Adipocyte (in vitro differentiated cells): Measurements from ENCODE around the gene PLCG2.

Experiments used
- DNase-seq: peaks from one replicate; pipeline ENCODE4 v3.0.0-alpha.2; 2015; ENCODE audit warnings: low read depth
- H3K27me3 ChIP-seq: replicated peaks from 2 replicates; pipeline ENCODE4 v1.7.0; 2013; ENCODE audit warnings: mild to moderate bottlenecking, low read length, moderate library complexity; ENCODE audit not compliant: control insufficient read depth, insufficient read depth
- H3K36me3 ChIP-seq: 2 replicates; pipeline ENCODE4 v1.7.0; 2013; ENCODE audit warnings: low read length, mild to moderate bottlenecking, moderate library complexity; ENCODE audit not compliant: control insufficient read depth, insufficient read depth, severe bottlenecking
- H3K4me1 ChIP-seq: 2 replicates; pipeline ENCODE4 v1.7.0; 2013; ENCODE audit warnings: mild to moderate bottlenecking, low read length, moderate library complexity; ENCODE audit not compliant: control insufficient read depth, insufficient read depth
- H3K4me3 ChIP-seq: 2 replicates; pipeline ENCODE4 v1.7.0; 2013; ENCODE audit warnings: mild to moderate bottlenecking, low read length, moderate library complexity
- H3K9ac ChIP-seq: 2 replicates; pipeline ENCODE4 v1.7.0; 2013; ENCODE audit warnings: mild to moderate bottlenecking, low read length, moderate library complexity
- H3K9me3 ChIP-seq: 2 replicates; pipeline ENCODE4 v1.7.0; 2013; ENCODE audit warnings: mild to moderate bottlenecking, low read length, moderate library complexity; ENCODE audit not compliant: control insufficient read depth

The PLCG2 gene

GRCh38 chr16:81780350-81780749 lies 1.3 kb downstream of the PLCG2 start:
- no peaks in the 10 kb centered on the region for H3K9me3 ChIP-seq
- no peak overlapping the region for H3K4me3 ChIP-seq
- no peak for DNase-seq
- H3K27me3 ChIP-seq, result peaks cover 57% of the 10 kb centered on the region
- no peaks in the 10 kb centered on the region for H3K36me3 ChIP-seq
- no peaks in the 10 kb centered on the region for H3K4me1 ChIP-seq
- no peak overlapping the region for H3K9ac ChIP-seq

DNA sequence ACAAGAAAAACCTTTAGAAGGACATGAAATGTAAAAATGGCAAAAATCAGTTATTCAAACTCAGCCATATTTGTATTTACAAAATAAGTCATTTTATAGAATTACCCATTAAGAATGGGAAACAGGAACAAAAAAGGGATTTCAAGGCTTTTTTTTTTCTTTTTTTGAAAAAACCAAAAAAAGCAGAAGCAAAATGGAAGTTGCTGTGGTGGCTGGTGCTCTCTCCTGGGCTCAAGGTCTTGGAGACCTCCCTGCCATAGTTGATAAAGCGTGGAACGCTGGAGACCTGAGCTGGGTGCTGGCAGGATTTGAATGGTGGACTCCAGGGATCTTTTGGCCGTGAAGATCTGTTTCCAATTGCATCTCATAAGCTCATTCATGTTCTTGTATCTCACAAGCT lies 3.1 kb downstream of the PLCG2 start:
- H3K4me3 ChIP-seq, result no peak overlapping the region
- no peaks in the 10 kb centered on the region for H3K9me3 ChIP-seq
- peaks cover 59% of the 10 kb centered on the region for H3K27me3 ChIP-seq
- H3K9ac ChIP-seq, result no peak overlapping the region
- no peaks in the 10 kb centered on the region for H3K4me1 ChIP-seq
- H3K36me3 ChIP-seq, result no peaks in the 10 kb centered on the region
- no peak for DNase-seq

DNA sequence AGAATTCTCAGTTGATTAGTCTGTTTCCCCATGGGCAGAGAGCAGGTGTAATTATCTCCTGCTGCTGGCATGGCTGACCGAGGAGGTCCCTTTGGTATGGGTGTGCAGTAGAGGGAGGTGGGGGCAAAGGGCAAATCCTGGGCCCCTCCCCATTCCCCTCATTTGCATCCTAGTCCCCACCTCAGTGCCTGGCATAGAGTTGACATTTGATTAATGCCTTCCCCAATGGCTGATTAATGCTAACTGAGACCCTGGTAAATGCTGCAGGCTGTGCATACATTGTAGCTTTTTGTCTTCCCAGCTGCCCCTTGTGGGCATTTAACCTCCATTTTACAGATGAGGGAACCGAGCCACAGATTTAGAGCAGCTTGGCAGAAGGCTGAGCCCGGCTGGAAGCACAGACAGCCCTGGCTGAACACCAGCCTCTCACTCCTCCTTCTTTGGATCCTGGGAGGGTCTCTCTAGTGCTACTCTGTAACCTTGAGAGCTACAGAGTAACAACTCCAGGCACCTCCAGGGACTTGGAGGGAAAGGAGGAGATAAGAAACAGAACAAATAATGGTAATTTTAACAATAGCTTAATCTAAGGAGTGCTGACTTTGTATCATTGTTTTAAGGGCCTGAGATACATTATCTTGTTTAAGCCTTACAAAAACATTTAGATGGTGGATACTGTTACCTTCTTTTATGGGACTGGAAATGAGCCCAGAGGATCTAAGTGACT lies 5.1 kb downstream of the PLCG2 start:
- DNase-seq, result no peak
- no peaks in the 10 kb centered on the region for H3K36me3 ChIP-seq
- H3K9ac ChIP-seq, result no peak overlapping the region
- no peak overlapping the region for H3K4me3 ChIP-seq
- H3K27me3 ChIP-seq, result peaks cover 57% of the 10 kb centered on the region
- no peaks in the 10 kb centered on the region for H3K9me3 ChIP-seq
- no peaks in the 10 kb centered on the region for H3K4me1 ChIP-seq

DNA sequence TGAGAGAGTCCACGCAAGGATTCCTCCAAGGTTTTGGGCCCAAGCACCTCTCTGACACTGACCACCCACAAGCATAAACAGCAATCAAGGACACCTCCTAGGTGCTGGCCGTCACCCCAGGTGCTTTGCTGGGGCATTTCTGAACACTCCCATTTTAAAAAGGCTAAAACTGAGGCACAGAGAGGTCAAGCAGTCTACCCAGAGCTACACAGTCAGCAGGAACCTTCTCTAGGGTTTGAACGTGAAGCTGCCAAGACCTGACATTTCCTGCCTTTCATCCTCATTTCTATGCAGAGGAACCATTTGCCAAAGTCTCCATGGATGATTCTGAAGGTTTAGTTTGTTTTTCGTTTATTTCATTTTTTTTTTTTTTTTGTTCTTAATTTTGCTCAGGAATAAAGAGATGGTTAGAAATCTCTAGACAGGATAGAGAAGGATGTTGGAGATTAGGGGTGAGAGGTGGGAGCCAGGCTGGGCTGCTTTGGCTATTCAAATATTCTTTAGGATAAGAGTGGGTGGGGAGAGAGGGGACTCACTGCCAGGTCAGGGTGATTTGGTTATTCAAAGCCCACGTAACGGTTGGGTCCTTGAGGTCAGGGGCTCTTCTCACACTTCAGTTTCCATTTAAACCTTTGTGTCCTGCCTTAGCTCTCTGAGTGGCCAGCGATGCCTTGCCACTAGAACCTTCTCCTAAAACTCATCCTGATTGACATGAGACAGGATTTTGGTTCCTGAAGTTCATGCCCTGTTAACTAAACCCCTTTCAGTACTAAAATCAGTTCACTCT lies 6.2 kb downstream of the PLCG2 start:
- Histone ChIP-seq H3K27me3 (peaks cover 56% of the 10 kb centered on the region), H3K4me3 (no peak overlapping the region), H3K36me3 (no peaks in the 10 kb centered on the region), H3K9me3 (no peaks in the 10 kb centered on the region), H3K9ac (no peak overlapping the region), H3K4me1 (no peaks in the 10 kb centered on the region)
- no peak for DNase-seq

GRCh38 chr16:81786321-81786720 lies 7.2 kb downstream of the PLCG2 start:
- peaks cover 57% of the 10 kb centered on the region for H3K27me3 ChIP-seq

GRCh38 chr16:81786868-81787267 lies 7.8 kb downstream of the PLCG2 start:
- no peaks in the 10 kb centered on the region for H3K36me3 ChIP-seq
- no peaks in the 10 kb centered on the region for H3K9me3 ChIP-seq
- DNase-seq, result no peak
- H3K27me3 ChIP-seq, result peaks cover 55% of the 10 kb centered on the region
- no peaks in the 10 kb centered on the region for H3K4me1 ChIP-seq
- H3K9ac ChIP-seq, result no peak overlapping the region
- H3K4me3 ChIP-seq, result no peak overlapping the region

More at GRCh38 chr16:81786321-81786720, 7.2 kb downstream of the PLCG2 start:
- no peak overlapping the region for H3K9ac ChIP-seq
- DNase-seq, result no peak
- no peaks in the 10 kb centered on the region for H3K36me3 ChIP-seq
- H3K9me3 ChIP-seq, result no peaks in the 10 kb centered on the region
- no peaks in the 10 kb centered on the region for H3K4me1 ChIP-seq
- H3K4me3 ChIP-seq, result no peak overlapping the region

DNA sequence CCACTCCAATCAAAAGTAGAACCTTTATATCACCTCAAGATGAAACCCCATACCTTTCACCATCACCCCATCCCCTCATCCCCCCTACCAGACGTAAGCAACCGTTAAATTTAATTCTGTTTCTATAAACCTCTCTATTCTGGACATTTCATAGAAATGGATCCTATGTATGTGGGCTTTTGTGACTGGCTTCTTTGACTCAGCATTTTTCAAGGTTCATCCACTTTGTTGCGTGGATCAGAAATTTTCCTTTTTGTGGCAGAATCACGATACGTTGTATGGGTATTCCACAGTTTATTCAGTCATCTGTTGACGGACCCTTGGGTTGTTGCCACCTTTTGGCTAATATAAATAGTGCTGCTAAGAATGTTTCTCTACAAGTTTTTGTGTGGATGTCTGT lies 8.6 kb downstream of the PLCG2 start:
- no peak for DNase-seq
- Histone ChIP-seq H3K4me3 (no peak overlapping the region), H3K9ac (no peak overlapping the region), H3K27me3 (peaks cover 51% of the 10 kb centered on the region), H3K36me3 (no peaks in the 10 kb centered on the region), H3K4me1 (no peaks in the 10 kb centered on the region), H3K9me3 (no peaks in the 10 kb centered on the region)

DNA sequence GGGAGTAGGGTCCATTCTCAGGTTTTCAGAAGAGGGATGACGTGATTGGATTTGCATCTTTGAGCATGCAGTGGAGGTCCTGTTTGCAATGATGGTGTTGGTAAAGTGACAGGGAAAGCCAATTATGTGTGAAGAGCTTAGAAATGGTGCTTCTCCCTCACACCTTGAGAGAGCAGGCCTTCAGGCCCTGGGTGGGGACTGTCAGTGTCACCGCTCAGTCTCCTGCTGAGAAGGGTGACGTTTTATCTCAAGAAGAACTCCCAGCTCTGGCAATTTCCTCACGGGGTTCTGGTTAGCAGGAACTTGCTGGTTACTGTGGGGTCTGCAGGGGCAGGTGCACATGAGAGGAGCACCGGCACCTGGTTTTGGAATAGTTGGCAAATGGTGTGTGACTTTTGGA lies 11.2 kb downstream of the PLCG2 start:
- no peak for DNase-seq
- H3K36me3 ChIP-seq, result no peaks in the 10 kb centered on the region
- H3K9me3 ChIP-seq, result no peaks in the 10 kb centered on the region
- peaks cover 39% of the 10 kb centered on the region for H3K27me3 ChIP-seq
- no peak overlapping the region for H3K4me3 ChIP-seq
- no peak overlapping the region for H3K9ac ChIP-seq
- no peaks in the 10 kb centered on the region for H3K4me1 ChIP-seq

DNA sequence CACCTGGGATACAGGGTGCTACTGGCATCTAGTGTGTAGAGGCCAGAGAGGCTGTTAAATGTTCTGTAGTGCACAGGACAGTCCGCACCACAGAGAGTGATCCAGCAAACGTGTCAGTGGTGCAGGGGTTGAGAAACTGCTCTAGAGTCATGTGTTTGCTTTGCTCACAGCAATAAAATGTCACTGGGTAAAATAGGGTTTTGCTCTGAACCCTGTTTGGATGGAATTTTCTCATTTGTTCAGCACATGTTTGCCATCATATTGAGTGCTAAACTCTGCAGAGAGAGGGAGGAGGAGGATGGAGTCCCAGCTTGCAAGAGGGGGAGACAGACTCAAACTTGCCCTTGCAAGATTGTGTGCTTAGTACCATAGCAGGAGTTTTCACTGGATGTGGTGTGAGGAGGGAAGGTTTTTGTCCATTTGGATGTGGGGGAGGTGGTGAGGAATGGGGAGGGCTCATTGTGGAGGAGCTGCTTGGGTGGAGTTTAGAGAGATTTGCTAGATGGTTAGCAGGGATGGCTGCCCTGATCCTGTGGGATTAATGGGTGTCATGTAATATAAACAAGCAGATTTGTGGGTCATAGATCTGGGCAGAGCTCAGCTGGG lies 11.8 kb downstream of the PLCG2 start:
- no peak overlapping the region for H3K4me3 ChIP-seq
- no peak overlapping the region for H3K9ac ChIP-seq
- no peaks in the 10 kb centered on the region for H3K9me3 ChIP-seq
- peaks cover 34% of the 10 kb centered on the region for H3K27me3 ChIP-seq
- no peaks in the 10 kb centered on the region for H3K4me1 ChIP-seq
- H3K36me3 ChIP-seq, result no peaks in the 10 kb centered on the region
- no peak for DNase-seq

DNA sequence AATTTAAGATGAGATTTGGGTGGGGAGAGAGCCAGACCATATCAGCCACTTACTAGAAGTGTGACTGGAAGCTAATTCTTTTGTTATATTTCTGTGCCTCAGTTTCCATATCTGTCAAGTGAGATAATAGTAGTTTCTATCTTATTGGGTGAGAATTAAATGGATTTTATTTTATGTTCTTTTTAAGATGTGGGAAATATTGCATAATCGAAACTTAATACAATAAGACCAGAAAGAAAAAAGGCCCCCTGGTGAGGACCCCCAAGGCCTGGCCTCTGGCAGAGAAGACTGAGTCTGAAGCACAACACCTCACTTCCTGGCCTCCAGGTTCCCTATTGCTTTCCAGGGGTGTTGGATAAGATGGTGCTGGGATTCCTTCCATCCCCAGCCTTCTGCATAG lies 13.7 kb downstream of the PLCG2 start:
- no peaks in the 10 kb centered on the region for H3K36me3 ChIP-seq
- H3K9me3 ChIP-seq, result no peaks in the 10 kb centered on the region
- DNase-seq, result no peak
- peaks cover 36% of the 10 kb centered on the region for H3K27me3 ChIP-seq
- no peak overlapping the region for H3K9ac ChIP-seq
- H3K4me3 ChIP-seq, result no peak overlapping the region
- H3K4me1 ChIP-seq, result no peaks in the 10 kb centered on the region

GRCh38 chr16:81795193-81795592 lies 16.1 kb downstream of the PLCG2 start:
- Histone ChIP-seq H3K36me3 (no peaks in the 10 kb centered on the region), H3K4me3 (no peak overlapping the region), H3K27me3 (peaks cover 28% of the 10 kb centered on the region), H3K9ac (no peak overlapping the region), H3K4me1 (no peaks in the 10 kb centered on the region), H3K9me3 (no peaks in the 10 kb centered on the region)
- no peak for DNase-seq
